Stimulated activated naive CD8-positive, alpha-beta T cell treated with anti-CD3 and anti-CD28 coated beads, Interleukin-15, Interleukin-2, amounts not matched to agents 100 ng/mL and 50 ng/mL, for 24 hours (primary cell): Measurements from ENCODE around the gene PRPSAP2.
"Not testable (repeated sequence)": the region's sequence is repeated elsewhere in the genome, so short reads cannot be mapped to it uniquely, and the experiment has no call there.

Experiments
- H3K27ac Mint-ChIP-seq: one replicate; pipeline ENCODE4 v1.8.0; 2021; ENCODE audit warnings: mild to moderate bottlenecking, mixed read lengths
- H3K27me3 Mint-ChIP-seq: one replicate; pipeline ENCODE4 v1.8.0; 2021; ENCODE audit warnings: mixed read lengths
- H3K36me3 Mint-ChIP-seq: one replicate; pipeline ENCODE4 v1.8.0; 2021; ENCODE audit warnings: low read depth, mixed read lengths
- H3K4me1 Mint-ChIP-seq: one replicate; pipeline ENCODE4 v1.8.0; 2021; ENCODE audit warnings: low read depth, mixed read lengths
- H3K4me3 Mint-ChIP-seq: one replicate; pipeline ENCODE4 v1.8.0; 2021; ENCODE audit warnings: mild to moderate bottlenecking, mixed read lengths
- H3K9me3 Mint-ChIP-seq: one replicate; pipeline ENCODE4 v1.8.0; 2021; ENCODE audit warnings: mixed read lengths

The PRPSAP2 gene

GRCh38 chr17:18948476-18949006, 90.6 kb downstream of the PRPSAP2 start:
- H3K27me3 Mint-ChIP-seq = no peaks in the 10 kb centered on the region
- peaks cover 10% of the 10 kb centered on the region for H3K4me1 Mint-ChIP-seq
- H3K27ac Mint-ChIP-seq = no peak overlapping the region
- no peaks in the 10 kb centered on the region for H3K9me3 Mint-ChIP-seq
- H3K36me3 Mint-ChIP-seq = no peaks in the 10 kb centered on the region
- H3K4me3 Mint-ChIP-seq = no peak overlapping the region

- no peaks in the 10 kb centered on the region for H3K27me3 Mint-ChIP-seq
- H3K4me1 Mint-ChIP-seq = peaks cover 9% of the 10 kb centered on the region
These were observed 91.6 kb downstream of the PRPSAP2 start for GRCh38 chr17:18949566-18949965.

GRCh38 chr17:18950346-18950745, 92.4 kb downstream of the PRPSAP2 start:
- Mint-ChIP-seq H3K27ac (no peak overlapping the region), H3K4me3 (no peak overlapping the region), H3K4me1 (peaks cover 8% of the 10 kb centered on the region), H3K9me3 (no peaks in the 10 kb centered on the region), H3K27me3 (no peaks in the 10 kb centered on the region), H3K36me3 (no peaks in the 10 kb centered on the region)

More at GRCh38 chr17:18949566-18949965, 91.6 kb downstream of the PRPSAP2 start:
- Mint-ChIP-seq H3K9me3 (no peaks in the 10 kb centered on the region), H3K4me3 (no peak overlapping the region), H3K36me3 (no peaks in the 10 kb centered on the region), H3K27ac (no peak overlapping the region)

- no peaks in the 10 kb centered on the region for H3K9me3 Mint-ChIP-seq
- no peak overlapping the region for H3K27ac Mint-ChIP-seq
- no peaks in the 10 kb centered on the region for H3K27me3 Mint-ChIP-seq
- no peak overlapping the region for H3K4me3 Mint-ChIP-seq
- no peaks in the 10 kb centered on the region for H3K36me3 Mint-ChIP-seq
- peaks cover 13% of the 10 kb centered on the region for H3K4me1 Mint-ChIP-seq
These were observed 93.3 kb downstream of the PRPSAP2 start for GRCh38 chr17:18950944-18951905.

GRCh38 chr17:18951941-18952842, 94.3 kb downstream of the PRPSAP2 start, which contains the start of gene SLC5A10:
TSS of gene SLC5A10 (plus strand) at chr17:18952165. CDS start at chr17:18952206, 41 bp downstream.
- Mint-ChIP-seq H3K4me3 (no peak within 1 kb of the TSS), H3K27ac (no peak within 1 kb of the TSS), H3K36me3 (no peaks in the 10 kb centered on the region), H3K27me3 (no peaks in the 10 kb centered on the region), H3K9me3 (no peaks in the 10 kb centered on the region), H3K4me1 (peaks cover 19% of the 10 kb centered on the region)

GRCh38 chr17:18953231-18953728, 95.3 kb downstream of the PRPSAP2 start:
- Mint-ChIP-seq H3K9me3 (no peaks in the 10 kb centered on the region), H3K4me1 (peaks cover 19% of the 10 kb centered on the region), H3K36me3 (no peaks in the 10 kb centered on the region), H3K27ac (no peak overlapping the region), H3K27me3 (no peaks in the 10 kb centered on the region), H3K4me3 (no peak overlapping the region)

GRCh38 chr17:18954321-18954720, 96.4 kb downstream of the PRPSAP2 start:
- no peak overlapping the region for H3K27ac Mint-ChIP-seq
- no peaks in the 10 kb centered on the region for H3K36me3 Mint-ChIP-seq
- no peaks in the 10 kb centered on the region for H3K9me3 Mint-ChIP-seq
- H3K4me3 Mint-ChIP-seq = no peak overlapping the region
- no peaks in the 10 kb centered on the region for H3K27me3 Mint-ChIP-seq
- H3K4me1 Mint-ChIP-seq = peaks cover 19% of the 10 kb centered on the region

- H3K4me3 Mint-ChIP-seq = no peak overlapping the region
- H3K36me3 Mint-ChIP-seq = no peaks in the 10 kb centered on the region
- H3K27ac Mint-ChIP-seq = no peak overlapping the region
- no peaks in the 10 kb centered on the region for H3K9me3 Mint-ChIP-seq
- no peaks in the 10 kb centered on the region for H3K27me3 Mint-ChIP-seq
- H3K4me1 Mint-ChIP-seq = peaks cover 19% of the 10 kb centered on the region
These were observed 97.1 kb downstream of the PRPSAP2 start for GRCh38 chr17:18955009-18955408.

GRCh38 chr17:18956021-18956420, 98.1 kb downstream of the PRPSAP2 start:
- not testable (repeated sequence) for H3K27me3 Mint-ChIP-seq, H3K36me3 Mint-ChIP-seq, H3K9me3 Mint-ChIP-seq, H3K27ac Mint-ChIP-seq, H3K4me3 Mint-ChIP-seq
- H3K4me1 Mint-ChIP-seq = peaks cover 24% of the 10 kb centered on the region

- H3K4me3 Mint-ChIP-seq = no peak overlapping the region
- H3K36me3 Mint-ChIP-seq = no peaks in the 10 kb centered on the region
These were observed 98.7 kb downstream of the PRPSAP2 start for GRCh38 chr17:18956581-18956980.

GRCh38 chr17:18957831-18958230, 99.9 kb downstream of the PRPSAP2 start:
- no peaks in the 10 kb centered on the region for H3K36me3 Mint-ChIP-seq
- no peak overlapping the region for H3K27ac Mint-ChIP-seq
- peaks cover 41% of the 10 kb centered on the region for H3K4me1 Mint-ChIP-seq
- no peaks in the 10 kb centered on the region for H3K27me3 Mint-ChIP-seq
- H3K4me3 Mint-ChIP-seq = no peak overlapping the region
- H3K9me3 Mint-ChIP-seq = no peaks in the 10 kb centered on the region

More at GRCh38 chr17:18956581-18956980, 98.7 kb downstream of the PRPSAP2 start:
- Mint-ChIP-seq H3K27me3 (no peaks in the 10 kb centered on the region), H3K27ac (no peak overlapping the region), H3K9me3 (no peaks in the 10 kb centered on the region), H3K4me1 (peaks cover 29% of the 10 kb centered on the region)

GRCh38 chr17:18958611-18959010, 100.7 kb downstream of the PRPSAP2 start:
- H3K27ac Mint-ChIP-seq = no peak overlapping the region
- H3K9me3 Mint-ChIP-seq = no peaks in the 10 kb centered on the region
- peaks cover 45% of the 10 kb centered on the region for H3K4me1 Mint-ChIP-seq
- no peaks in the 10 kb centered on the region for H3K36me3 Mint-ChIP-seq
- H3K27me3 Mint-ChIP-seq = no peaks in the 10 kb centered on the region
- no peak overlapping the region for H3K4me3 Mint-ChIP-seq

- no peaks in the 10 kb centered on the region for H3K9me3 Mint-ChIP-seq
- H3K27me3 Mint-ChIP-seq = no peaks in the 10 kb centered on the region
- no peaks in the 10 kb centered on the region for H3K36me3 Mint-ChIP-seq
- H3K4me1 Mint-ChIP-seq = peaks cover 44% of the 10 kb centered on the region
- no peak overlapping the region for H3K4me3 Mint-ChIP-seq
- H3K27ac Mint-ChIP-seq = no peak overlapping the region
These were observed 101.3 kb downstream of the PRPSAP2 start for GRCh38 chr17:18959071-18959844.

GRCh38 chr17:18959845-18960240, 101.9 kb downstream of the PRPSAP2 start:
- Mint-ChIP-seq H3K9me3 (no peaks in the 10 kb centered on the region), H3K4me1 (peaks cover 41% of the 10 kb centered on the region), H3K27me3 (no peaks in the 10 kb centered on the region), H3K4me3 (no peak overlapping the region), H3K27ac (no peak overlapping the region), H3K36me3 (no peaks in the 10 kb centered on the region)
